Measurements from ENCODE around the gene ADGRB3. TPM values are rescaled to one million over a fixed set of nuclear protein-coding genes. Genes with fewer than 3 reads are reported as not detected.

The ADGRB3 gene
- total and polyA plus RNA-seq, 10 donors: 0.09 to 4.1 (median 1.1) TPM

DNA sequence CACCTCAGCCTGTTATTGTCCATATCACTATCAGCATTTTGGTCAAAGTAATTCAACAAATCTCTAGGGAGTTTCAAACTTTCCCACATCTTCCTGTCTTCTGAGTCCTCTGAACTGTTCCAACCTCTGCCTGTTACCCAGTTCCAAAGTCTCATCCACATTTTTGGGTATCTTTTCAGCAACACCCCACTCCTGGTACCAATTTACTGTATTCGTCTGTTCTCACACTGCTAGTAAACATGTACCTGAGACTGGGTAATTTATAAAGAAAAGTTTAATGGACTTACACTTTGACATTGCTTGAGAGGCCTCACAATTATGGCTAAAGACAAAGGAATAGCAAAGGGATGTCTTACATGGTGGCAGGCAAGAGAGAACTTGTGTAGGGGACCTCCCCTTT, 224.2 kb downstream of the ADGRB3 start:
- H3K4me3 ChIP-seq: no peak overlapping the region
- no peak for DNase-seq
- intact Hi-C loops (cut with DNase I; ENCODE audit: low total_unique reads): no loop called here
- H3K4me1 ChIP-seq: no peaks in the 10 kb centered on the region
- H3K36me3 ChIP-seq: no peaks in the 10 kb centered on the region
- peaks cover 7 to 47% (median 33%) of the 10 kb centered on the region in 8 donors for H3K9me3 ChIP-seq
- no peak overlapping the region for H3K27ac ChIP-seq
- H3K27me3 ChIP-seq (replicated peaks in 1 of 7): no peaks in the 10 kb centered on the region
- TF ChIP-seq, protein P1, sequence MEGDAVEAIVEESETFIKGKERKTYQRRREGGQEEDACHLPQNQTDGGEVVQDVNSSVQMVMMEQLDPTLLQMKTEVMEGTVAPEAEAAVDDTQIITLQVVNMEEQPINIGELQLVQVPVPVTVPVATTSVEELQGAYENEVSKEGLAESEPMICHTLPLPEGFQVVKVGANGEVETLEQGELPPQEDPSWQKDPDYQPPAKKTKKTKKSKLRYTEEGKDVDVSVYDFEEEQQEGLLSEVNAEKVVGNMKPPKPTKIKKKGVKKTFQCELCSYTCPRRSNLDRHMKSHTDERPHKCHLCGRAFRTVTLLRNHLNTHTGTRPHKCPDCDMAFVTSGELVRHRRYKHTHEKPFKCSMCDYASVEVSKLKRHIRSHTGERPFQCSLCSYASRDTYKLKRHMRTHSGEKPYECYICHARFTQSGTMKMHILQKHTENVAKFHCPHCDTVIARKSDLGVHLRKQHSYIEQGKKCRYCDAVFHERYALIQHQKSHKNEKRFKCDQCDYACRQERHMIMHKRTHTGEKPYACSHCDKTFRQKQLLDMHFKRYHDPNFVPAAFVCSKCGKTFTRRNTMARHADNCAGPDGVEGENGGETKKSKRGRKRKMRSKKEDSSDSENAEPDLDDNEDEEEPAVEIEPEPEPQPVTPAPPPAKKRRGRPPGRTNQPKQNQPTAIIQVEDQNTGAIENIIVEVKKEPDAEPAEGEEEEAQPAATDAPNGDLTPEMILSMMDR (IDR thresholded peaks at IDR 0.05 in 8 of 11, conservative IDR thresholded peaks at IDR 0.05 in 3 of 11): no peak
- no peak for TF ChIP-seq POLR2A (IDR thresholded peaks at IDR 0.05)
- no peak for TF ChIP-seq POLR2AphosphoS5 (IDR thresholded peaks at IDR 0.05)
- WGBS, 5 donors: 71 to 92% (median 86%) methylated on average over 1 of the region's 1 CpG

DNA sequence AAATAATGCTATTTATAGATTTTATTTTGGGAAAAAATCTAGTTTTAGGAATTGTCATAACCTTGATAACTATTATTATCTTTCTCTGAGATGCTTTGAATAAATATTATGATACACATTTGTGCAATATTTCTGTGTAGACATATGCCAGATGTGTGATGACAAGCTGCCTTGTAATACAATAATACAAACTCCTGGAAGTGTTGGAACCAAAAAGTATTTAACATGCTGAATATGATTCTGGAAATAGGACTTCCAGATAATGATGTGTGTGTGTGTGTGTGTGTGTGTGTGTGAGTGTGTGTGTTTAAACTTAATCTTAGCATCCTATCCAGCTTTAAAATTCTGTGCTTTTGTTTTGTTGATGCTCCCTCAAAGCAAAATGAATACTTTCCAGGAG, 233.6 kb downstream of the ADGRB3 start:
- H3K9me3 ChIP-seq: peaks cover 0 to 26% (median 17%) of the 10 kb centered on the region in 8 donors
- H3K27ac ChIP-seq: no peak overlapping the region
- no peaks in the 10 kb centered on the region for H3K27me3 ChIP-seq (replicated peaks in 1 of 7)
- no peaks in the 10 kb centered on the region for H3K4me1 ChIP-seq
- TF ChIP-seq POLR2AphosphoS5 (IDR thresholded peaks at IDR 0.05) (no peak), POLR2A (IDR thresholded peaks at IDR 0.05) (no peak)
- TF ChIP-seq, protein P1 (IDR thresholded peaks at IDR 0.05 in 8 of 11, conservative IDR thresholded peaks at IDR 0.05 in 3 of 11): no peak
- no peaks in the 10 kb centered on the region for H3K36me3 ChIP-seq
- no peak overlapping the region for H3K4me3 ChIP-seq
- DNase-seq: no peak
- intact Hi-C loops (cut with DNase I; ENCODE audit: low total_unique reads): no loop called here

DNA sequence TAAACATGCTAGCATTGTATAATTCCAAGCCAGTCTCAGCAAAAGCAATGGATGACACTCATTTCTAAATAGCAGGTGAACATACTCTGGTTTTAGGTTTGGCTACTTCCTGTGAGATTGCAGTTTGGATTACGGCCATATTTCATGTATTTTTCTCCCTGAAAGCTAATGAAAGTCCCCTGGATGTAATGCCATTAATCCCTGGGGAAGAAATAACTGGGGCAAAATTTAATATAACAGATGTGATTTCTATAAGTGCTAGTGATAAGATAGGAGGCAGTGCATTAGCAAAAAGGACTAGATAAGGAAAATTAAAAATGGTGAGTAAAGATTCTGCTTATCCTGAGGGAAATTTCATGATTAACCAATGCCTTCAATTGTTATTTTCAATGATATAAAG, 238.2 kb downstream of the ADGRB3 start:
- no peak for DNase-seq
- Histone ChIP-seq H3K36me3 (no peaks in the 10 kb centered on the region), H3K27ac (no peak overlapping the region), H3K27me3 (replicated peaks in 1 of 7) (no peaks in the 10 kb centered on the region), H3K4me3 (no peak overlapping the region), H3K4me1 (no peaks in the 10 kb centered on the region), H3K9me3 (peaks cover 0 to 2% (median 0%) of the 10 kb centered on the region in 8 donors)
- intact Hi-C loops (cut with DNase I; ENCODE audit: low total_unique reads): no loop called here
- TF ChIP-seq POLR2AphosphoS5 (IDR thresholded peaks at IDR 0.05) (no peak), POLR2A (IDR thresholded peaks at IDR 0.05) (no peak)
- TF ChIP-seq, protein P1 (IDR thresholded peaks at IDR 0.05 in 8 of 11, conservative IDR thresholded peaks at IDR 0.05 in 3 of 11): no peak
- WGBS, 5 donors: 50 to 80% (median 69%) methylated on average over 1 of the region's 1 CpG

DNA sequence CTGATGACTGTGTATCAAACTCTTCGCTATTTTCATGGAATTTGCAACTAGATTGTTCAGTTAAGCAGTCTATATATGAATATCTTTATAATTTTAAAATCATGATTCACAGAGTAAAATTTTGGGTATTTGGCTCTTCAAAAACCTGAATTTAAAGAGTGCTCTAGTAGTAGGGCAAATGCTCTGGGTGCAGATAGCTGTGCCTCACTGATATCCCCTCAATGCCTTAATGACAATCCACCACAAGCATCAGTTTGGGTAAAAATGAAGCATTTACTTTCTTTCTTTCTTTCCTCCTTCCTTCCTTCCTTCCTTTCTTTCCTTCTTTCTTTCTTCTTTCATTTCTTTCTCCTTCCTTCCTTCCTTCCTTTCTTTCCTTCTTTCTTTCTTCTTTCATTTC, 239.7 kb downstream of the ADGRB3 start:
- intact Hi-C loops (cut with DNase I; ENCODE audit: low total_unique reads): no loop called here
- H3K27me3 ChIP-seq (replicated peaks in 1 of 7): no peaks in the 10 kb centered on the region
- H3K36me3 ChIP-seq: no peaks in the 10 kb centered on the region
- no peak overlapping the region for H3K27ac ChIP-seq
- H3K9me3 ChIP-seq: no peaks in the 10 kb centered on the region
- no peak for TF ChIP-seq POLR2AphosphoS5 (IDR thresholded peaks at IDR 0.05)
- TF ChIP-seq, protein P1 (IDR thresholded peaks at IDR 0.05 in 8 of 11, conservative IDR thresholded peaks at IDR 0.05 in 3 of 11): no peak
- no peak for TF ChIP-seq POLR2A (IDR thresholded peaks at IDR 0.05)
- no peaks in the 10 kb centered on the region for H3K4me1 ChIP-seq
- no peak for DNase-seq
- no peak overlapping the region for H3K4me3 ChIP-seq
- 83 to 93% (median 88%) methylated on average over 1 of the region's 1 CpG for WGBS, 5 donors

Data from spleen (tissue), 11 donors.